Nucleus accumbens (tissue), 56 donors: ENCODE measurements around the gene DGCR8.

ENCODE experiments used
- DNase-seq, 56 donors: peaks; one replicate each; lab custom pipeline; 2025; lab: John Stamatoyannopoulos, UW

Gene DGCR8

DNA sequence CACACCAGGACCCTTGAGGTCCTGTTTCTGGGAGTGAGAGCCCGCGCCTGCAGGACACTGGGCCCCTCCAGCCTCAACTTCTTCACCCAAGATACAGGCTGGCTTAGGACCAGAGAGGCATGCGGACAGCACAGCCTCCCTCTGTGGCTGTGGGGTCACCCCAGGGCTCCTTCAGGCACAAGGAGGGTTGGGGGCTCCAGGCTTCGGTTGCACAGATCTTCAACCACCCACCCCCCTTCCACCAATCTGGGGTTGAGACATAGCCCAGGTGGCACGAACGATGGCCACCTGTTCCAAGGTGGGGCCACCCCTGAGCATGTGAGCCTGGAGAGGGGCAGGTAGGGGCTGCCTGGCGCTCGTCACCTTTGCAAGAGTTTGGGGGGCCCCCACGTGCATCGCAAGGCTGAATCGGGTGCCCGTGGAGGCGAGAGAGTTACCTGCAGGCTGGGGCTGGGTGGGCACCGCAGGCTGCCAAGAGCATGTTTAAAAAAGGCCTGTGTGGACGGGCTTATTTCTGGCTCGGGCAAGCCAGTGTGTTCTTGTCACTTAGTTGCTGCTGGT is 52.7 kb downstream of the DGCR8 start:
- DNase-seq: no peak

DNA sequence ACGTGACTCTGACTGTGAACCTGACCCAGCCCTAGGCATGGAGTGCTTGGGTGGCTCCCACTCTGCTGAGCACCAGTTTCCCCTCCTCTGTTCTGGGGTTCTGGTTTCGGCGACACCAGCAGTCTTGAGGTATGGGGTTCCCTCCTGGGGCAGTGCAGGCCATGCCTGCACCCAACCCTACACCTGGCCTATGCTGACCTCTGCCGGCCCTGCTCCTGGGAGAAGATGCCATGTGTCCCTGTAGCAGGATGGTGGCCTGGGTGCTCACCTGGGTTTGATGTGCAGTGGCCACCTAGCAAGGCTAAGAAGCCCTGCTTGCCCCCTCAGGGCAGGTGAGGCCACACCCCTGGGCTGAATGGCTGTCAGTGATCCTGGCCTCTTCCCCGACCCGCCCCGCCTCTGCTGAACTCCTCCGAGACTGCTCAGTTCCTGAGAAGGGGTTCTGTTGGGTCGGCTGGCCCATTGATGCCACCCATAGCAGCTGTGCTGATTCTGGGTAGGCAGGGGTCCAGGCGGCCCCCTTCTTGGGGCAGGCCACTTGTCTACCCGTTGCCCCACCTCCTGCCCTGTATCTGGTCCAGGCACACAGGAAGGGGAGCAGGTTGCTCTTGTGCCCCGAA is 54.0 kb downstream of the DGCR8 start:
- no peak for DNase-seq

DNA sequence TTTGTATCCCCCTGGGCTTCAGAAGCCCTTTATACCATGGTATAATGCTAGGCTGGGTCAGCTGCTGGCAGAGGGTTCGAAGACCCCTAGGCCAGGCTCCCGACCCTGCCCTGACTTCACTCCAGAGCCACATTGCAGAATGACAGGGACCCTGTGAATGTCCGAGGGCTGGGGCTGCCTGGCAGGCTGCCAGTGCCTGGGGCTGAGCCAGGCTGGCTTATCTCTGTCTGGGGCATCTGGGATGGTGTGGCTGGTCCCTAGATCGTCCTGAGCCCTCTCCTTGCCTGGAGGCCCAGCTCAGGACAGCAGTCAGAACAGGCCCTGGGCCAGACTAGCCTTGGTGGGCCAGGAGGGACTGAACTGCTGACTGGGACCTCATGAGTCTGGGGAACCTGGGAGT is 55.2 kb downstream of the DGCR8 start:
- DNase-seq: no peak

DNA sequence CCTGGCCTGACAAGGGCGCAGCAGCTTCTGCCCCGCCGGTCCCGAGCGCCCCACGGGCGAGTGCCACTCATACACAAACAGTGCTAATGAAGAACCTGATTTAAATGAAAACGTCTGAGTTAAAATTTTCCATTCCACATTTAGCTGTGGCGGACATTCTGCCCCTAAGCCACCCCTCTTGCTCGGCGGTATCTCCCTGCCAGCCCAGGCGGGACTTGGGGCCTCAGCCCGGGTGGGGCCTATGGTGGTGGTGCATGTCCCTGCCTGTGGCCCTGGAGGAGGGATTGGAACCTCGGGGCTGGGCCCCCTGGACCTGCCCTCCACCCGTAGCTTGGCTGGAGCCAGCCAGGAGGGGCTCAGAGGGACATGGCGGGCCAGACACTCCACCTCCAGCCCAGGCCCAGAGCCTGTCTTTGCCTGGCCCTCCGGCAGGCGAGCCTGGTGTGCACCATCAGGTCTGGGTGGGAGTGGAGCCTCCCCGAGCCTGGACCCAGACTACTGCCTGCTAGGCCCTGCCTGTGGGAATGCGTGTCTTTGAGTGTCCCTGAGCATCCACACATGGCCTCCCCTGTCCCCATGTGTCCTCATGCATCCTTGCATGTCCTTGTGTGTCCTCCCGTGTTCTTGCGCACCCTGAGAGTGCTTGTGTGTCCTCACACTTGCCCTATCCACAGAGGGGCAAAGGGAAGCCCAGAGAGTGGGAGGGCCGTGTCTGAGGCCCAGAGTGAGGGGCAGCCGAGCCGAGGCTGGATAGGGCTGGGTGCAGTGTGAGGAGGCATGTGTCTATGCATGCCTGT is 56.0 kb downstream of the DGCR8 start:
- DNase-seq: no peak

DNA sequence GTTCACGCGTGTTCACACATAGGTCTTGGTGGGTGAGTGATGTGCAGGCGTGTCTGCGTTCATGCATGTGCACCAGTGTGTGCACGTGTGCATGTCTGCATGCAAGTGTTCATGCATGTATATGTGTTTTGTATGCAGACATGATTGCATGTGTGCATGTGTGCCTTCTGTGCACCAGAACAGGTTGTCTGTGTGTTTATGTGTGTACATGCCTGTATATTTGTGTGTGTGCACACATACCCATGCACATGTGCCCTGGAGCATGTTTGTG is 56.5 kb downstream of the DGCR8 start:
- DNase-seq: no peak

DNA sequence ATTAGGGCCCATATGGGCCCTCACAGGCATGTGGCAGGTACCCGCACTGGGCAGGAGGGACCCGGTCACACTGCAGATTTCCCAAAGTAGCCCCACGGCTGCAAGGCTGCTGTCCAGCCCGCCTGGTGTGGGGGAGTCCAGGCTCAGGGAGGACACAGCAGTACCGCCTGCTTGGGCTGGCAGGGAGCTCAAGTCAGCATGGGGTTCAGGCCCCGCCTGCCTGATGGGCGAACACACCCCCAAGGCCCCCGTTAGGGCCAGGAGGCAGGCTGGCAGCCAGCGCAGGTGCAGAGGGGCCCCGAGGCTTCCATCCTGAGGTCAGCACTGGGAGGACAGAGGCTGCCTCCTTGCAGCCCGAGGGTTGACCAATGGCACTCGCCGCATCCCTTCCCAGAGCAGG is 57.1 kb downstream of the DGCR8 start:
- DNase-seq: no peak

DNA sequence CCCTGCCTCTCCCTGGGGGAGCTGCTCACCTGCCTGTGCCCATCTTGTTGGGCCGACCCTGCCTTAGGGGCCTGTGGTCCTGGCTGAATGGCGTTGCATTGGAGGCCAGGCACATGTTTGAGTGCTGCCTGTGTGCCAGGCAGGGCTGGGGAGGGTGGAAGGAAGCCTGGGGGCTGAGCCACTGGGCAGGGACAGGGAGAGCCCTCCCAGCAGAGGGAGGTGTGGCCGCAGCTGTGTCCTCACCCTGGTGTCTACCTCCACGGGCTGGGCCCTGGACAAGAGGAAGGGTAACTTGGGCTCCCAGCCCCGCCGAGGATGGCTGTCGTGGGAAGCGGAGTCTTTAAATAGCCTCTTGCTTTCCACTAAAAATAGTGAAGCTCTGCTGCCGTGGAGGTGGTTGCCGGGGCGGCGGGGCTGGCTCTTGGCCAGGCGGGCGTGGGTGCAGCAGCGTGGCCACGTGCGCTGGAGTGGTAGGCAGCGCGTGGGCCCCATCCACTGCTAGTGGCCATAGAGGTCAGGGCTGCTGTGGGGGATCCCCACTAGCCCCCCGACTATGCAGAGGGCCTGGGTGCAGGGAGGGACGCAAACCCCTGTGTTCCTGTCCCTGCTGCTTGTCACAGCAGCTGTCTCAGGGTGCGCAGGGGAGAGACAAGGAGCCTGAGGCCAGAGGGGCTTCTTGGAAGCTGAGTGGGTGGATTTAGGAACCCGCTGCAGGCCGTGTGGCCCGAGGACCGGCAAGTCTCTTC is 57.8 kb downstream of the DGCR8 start:
- DNase-seq: peak in 36 of 56 donors; percentile 10 to 79 (median 40)

DNA sequence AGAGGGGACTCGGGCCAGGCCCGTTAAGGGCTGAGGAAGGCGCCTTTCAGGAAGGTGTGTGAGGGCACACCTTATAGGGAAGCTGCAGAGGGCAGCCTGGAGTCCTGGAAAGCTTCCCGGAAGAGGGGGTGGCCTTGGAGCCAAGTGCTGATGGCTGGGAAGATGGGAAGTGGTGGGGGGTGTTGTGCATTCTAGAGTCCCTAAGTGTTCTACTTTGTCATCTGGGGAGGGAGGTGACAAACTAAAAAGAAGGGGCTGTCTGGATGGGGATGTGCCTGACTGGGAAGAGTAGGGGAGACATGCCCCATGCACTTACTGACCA is 58.3 kb downstream of the DGCR8 start:
- peak in 8 of 56 donors; percentile 17 to 55 (median 27) for DNase-seq

DNA sequence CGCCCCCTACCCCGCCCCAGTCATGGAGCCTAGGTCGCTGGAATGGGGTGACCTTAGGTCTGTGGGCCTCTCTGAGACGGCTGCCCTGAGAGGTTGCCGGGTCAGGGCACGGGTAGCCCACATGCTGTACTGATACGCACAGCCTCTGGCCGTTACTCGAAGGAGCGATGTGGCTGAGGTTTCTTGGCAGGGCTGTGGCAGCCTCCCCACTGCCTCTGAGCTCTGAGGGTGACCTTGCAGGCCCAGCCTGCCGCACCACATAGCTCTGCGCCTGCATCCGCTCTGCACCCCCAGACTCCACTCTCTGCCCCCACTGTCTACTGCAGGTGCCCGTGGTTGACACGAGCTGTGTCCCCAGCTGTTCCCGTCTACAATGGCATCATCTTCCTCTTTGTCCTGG is 58.8 kb downstream of the DGCR8 start:
- no peak for DNase-seq

DNA sequence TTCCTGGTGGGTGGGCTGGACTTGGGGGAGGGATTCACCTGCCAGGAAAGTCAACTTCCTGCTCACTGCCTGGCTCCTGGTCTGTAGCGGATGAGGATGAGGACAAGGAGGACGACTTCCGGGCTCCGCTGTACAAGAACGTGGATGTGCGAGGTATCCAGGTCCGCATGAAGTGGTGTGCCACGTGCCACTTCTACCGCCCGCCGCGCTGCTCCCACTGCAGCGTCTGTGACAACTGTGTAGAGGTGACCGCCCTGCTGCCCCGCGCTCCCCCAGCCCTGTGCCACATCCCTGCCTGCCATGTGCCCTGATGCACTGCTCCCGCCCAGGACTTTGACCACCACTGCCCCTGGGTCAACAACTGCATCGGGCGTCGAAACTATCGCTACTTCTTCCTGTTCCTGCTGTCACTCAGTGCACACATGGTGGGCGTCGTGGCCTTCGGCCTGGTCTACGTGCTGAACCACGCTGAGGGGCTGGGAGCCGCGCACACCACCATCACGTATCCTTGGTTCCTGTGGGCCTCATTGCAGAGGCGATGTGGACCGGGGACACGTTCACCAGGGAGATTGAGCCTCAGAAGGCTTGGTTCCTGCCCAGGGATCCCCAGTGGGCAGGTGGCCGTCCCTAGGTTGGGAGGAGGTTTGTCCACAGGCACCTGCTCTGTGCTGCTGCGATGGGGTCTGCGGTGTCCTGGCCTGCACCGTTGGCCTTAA is 59.5 kb downstream of the DGCR8 start:
- no peak for DNase-seq

DNA sequence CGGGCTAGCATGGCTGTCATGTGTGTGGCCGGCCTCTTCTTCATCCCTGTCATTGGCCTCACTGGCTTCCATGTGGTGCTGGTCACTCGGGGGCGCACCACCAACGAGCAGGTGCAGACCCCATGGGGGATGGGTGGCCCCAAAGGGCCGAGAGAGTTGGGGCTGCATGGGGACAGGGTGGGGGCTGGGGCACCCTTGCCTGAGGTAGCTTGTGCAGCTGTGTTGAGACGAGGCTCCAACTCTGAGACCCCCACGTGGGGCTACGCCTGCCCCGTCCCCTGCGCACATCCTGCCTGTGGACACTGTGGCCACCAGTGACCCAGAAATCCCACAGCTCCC is 60.0 kb downstream of the DGCR8 start:
- no peak for DNase-seq

DNA sequence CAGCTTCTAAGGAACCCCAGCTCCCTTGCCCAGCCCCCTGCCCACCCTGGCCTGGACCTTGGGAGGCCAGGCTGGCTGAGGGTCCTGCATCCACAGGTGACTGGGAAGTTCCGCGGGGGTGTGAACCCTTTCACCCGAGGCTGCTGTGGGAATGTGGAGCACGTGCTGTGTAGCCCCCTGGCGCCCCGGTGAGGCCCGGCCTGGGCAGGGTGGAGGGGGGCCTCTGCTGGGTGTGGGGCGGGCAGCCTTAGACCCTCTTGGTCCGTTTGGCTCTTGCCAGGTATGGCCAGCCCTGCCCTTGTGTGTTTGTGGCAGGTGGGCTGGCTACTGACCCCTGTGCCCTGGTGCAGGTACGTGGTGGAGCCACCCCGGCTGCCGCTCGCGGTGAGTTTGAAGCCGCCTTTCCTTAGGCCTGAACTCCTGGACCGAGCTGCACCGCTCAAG is 60.5 kb downstream of the DGCR8 start:
- no peak for DNase-seq

DNA sequence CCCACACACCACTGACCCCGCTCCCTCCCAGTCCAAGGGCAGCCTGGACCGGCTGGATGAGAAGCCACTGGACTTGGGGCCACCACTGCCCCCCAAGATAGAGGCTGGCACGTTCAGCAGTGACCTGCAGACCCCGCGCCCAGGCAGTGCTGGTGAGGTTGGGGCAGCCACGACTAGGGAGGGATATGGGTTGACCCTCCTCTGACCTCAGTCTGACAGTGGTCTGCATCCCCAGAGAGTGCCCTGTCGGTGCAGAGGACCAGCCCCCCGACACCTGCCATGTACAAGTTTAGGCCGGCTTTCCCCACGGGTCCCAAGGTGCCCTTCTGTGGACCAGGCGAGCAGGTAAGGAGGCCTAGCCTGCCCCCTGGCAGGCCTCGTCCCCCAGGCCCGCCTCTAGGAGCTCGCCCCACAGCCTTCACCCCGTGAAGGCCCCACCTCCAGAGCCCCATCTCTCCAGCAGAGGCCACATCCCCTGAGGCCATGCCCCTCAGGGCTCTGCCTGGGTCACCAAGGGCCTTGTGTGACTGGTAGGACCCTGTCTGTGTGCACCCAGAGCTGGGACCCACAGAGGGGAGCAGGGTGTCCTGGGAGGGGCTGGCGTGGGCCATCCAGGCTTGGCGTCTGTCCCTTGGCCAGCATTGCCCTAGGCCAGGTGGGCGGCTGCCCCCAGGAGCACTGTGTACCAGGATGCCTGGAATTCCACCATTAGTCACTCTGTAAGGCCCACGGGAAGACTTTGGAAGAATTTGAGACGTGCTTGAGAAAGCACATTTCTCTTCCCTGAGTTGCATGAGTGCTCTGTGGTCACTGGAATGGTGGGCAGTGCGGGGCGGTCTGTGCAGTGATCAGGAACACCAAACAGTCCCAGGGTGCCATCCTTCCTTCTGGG is 61.4 kb downstream of the DGCR8 start:
- DNase-seq: no peak

DNA sequence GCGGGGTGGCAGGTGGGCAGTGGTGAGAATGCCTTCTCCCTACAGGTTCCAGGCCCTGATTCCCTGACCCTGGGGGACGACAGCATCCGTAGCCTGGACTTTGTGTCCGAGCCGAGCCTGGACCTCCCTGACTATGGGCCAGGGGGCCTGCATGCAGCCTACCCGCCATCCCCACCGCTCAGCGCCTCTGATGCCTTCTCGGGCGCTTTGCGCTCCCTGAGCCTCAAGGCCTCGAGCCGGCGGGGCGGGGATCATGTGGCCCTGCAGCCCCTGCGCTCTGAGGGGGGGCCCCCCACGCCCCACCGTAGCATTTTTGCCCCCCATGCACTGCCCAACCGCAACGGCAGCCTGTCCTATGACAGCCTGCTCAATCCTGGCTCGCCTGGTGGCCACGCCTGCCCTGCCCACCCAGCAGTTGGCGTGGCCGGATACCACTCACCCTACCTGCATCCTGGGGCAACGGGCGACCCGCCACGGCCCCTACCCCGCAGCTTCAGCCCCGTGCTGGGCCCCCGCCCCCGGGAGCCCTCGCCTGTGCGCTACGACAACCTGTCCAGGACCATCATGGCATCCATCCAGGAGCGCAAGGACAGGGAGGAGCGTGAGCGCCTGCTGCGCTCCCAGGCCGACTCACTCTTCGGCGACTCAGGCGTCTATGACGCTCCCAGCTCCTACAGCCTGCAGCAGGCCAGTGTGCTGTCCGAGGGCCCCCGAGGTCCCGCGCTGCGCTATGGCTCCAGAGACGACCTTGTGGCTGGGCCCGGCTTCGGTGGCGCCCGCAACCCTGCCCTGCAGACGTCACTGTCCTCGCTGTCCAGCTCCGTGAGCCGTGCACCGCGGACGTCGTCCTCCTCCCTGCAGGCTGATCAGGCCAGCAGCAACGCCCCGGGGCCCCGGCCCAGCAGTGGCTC is 62.9 kb downstream of the DGCR8 start:
- DNase-seq: no peak

DNA sequence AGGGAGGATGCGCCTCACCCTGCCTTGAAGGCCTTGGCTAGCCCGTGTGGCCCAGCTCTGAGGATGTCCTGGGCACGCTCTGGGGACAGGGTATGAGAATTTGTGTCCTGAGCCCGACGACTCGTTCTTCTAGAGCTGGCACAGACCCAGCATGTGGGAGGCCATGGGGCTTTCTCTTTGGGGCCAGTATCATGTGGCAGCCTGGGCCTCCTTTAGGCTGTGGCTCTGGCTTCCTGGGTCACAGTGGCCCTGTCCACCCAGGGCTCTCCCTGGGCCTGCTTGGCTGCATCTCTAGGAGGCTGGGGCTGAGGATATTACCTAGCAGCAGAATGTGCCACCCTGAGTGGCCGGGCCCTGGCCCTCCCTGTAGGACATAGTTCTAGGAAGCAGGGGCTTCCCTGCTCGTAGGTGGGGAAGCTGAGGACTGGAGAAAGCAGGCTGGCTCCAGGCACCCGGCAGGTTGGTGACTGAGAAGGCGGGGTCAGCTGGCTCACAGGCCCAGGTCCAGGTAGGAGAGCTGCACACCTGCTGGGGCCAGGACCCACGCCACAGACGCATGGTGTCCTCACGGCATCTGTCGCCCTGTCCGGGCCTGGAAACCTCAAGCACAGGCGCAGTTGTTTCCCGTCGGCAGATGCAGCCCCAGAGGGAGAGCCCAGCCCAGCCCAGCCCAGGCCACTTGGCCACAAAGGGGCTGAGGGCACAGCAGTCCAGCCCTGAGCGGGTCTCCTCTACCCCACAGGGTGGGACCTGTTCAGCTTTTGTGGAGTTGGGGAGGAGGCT is 64.0 kb downstream of the DGCR8 start:
- DNase-seq: no peak

DNA sequence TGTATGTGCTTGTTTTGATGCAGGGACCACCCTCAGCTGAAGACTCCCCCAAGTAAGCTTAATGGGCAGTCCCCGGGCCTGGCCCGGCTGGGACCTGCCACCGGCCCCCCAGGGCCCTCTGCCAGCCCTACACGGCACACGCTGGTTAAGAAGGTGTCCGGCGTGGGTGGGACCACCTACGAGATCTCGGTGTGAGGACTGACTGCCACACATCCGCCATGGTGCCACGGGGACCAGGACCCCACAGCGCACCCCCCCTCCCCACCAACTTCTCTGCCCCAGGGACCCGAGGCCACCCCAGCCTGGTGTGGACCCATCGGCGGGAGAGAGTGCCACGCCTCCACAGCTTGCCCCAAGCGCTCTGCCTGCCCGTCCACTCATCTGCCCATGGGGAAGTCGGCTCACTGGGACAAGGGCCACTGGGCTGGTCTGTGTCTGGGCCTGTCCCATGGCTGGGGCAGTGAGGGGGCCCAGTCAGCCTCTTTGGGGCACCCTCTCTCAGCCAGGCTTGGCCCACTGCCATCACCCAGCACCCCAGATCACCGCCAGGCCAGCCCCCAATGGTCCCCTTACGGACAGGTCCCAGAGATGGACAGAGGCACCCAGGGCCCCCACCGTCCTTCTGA is 65.3 kb downstream of the DGCR8 start:
- no peak for DNase-seq

DNA sequence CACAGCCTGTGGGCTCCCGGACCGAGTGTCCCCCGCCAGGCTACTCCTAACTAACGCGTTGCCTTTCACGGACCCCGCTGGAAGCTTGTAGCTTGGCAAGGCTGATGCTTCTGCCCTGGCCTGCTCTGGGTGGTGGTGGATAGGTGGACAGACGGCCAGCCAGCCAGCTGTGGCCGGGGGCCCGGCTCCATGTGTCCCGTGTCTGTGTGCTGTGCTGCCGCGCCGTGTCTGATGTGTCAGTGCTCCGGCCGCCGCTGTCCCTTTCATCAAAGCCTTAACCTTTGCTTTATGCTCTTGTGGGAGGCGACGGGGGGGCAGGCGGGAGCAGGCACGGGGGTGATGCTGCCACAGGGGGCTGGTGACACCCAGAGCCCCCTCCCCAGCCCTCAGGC is 65.8 kb downstream of the DGCR8 start:
- DNase-seq: no peak

DNA sequence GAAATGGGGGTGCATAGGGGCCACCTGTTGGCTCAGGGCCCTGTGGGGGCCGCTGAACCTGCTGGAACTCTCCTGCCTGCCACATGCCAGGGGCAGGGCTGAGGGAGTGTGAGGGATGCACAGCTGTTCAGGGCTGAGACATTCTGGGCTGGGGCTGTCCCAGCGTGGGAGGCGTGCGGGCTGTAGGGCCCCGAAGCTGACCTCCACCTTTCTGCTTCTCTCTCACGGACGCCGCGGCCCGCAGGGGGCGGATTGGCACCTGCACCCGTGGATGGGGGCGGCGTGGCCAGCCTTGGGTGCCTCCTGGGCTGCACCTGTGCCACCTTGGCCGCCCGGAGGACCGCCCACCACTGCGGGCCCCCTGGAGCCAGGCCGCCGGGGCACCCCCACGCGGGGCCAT is 66.7 kb downstream of the DGCR8 start:
- no peak for DNase-seq
